ENCODE data around the gene PLEKHA4.

DNA sequence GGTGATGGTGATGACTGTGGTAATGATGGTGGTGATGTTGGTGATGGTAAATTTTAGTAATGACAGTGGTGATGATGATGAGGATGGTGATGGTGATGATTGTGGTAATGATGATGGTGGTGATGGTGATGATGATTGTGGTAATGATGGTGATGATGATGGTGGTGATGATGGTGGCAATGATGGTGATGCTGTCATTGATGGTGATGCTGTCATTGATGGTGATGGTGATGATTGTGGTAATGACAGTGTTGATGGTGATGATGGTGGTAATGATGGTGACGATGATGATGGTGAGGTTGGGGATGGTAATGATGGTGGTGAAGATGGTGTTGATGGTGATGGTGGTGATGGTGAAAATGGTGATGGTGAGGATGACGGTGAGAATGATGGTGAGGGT is 45.9 kb downstream of the PLEKHA4 start:
- TF ChIP-seq, protein P1, sequence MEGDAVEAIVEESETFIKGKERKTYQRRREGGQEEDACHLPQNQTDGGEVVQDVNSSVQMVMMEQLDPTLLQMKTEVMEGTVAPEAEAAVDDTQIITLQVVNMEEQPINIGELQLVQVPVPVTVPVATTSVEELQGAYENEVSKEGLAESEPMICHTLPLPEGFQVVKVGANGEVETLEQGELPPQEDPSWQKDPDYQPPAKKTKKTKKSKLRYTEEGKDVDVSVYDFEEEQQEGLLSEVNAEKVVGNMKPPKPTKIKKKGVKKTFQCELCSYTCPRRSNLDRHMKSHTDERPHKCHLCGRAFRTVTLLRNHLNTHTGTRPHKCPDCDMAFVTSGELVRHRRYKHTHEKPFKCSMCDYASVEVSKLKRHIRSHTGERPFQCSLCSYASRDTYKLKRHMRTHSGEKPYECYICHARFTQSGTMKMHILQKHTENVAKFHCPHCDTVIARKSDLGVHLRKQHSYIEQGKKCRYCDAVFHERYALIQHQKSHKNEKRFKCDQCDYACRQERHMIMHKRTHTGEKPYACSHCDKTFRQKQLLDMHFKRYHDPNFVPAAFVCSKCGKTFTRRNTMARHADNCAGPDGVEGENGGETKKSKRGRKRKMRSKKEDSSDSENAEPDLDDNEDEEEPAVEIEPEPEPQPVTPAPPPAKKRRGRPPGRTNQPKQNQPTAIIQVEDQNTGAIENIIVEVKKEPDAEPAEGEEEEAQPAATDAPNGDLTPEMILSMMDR (IDR thresholded peaks at IDR 0.05), result no peak
- TF ChIP-seq POLR2A (IDR thresholded peaks at IDR 0.05), result no peak

All from ovary (tissue), 3 donors.